Measurements from ENCODE around the gene ERICH4.
"Not testable (repeated sequence)": the region's sequence is repeated elsewhere in the genome, so short reads cannot be mapped to it uniquely, and the experiment has no call there.

The ERICH4 gene

GRCh38 chr19:41478171-41478570, 35.2 kb downstream of the ERICH4 start:
- no peak for DNase-seq

GRCh38 chr19:41478875-41479756, 36.2 kb downstream of the ERICH4 start:
- no peak for DNase-seq

- DNase-seq, result no peak
These were observed 36.8 kb downstream of the ERICH4 start for GRCh38 chr19:41479757-41480191.

GRCh38 chr19:41480336-41480735, 37.4 kb downstream of the ERICH4 start:
- no peak for DNase-seq

GRCh38 chr19:41484822-41485221, 41.9 kb downstream of the ERICH4 start:
- no peak for DNase-seq

GRCh38 chr19:41486953-41487352, 44.0 kb downstream of the ERICH4 start:
- not testable (repeated sequence) for DNase-seq

GRCh38 chr19:41492843-41493242, 49.9 kb downstream of the ERICH4 start:
- no peak for DNase-seq

Data from nucleus accumbens (tissue), 56 donors.